ENCODE measurements around the gene COBL. TPM values are rescaled to one million over a fixed set of nuclear protein-coding genes. Genes with fewer than 3 reads are reported as not detected.

Gene COBL
- total and polyA plus RNA-seq, 9 of the 15 experiments (the other 6 are each of a cell fraction or from before 2014, with no cell fraction given), result 0.01 to 2.4 (median 0.09) TPM; not detected in 3

- 18% methylated on average over 19 of the region's 19 CpGs for WGBS (ENCODE audit: insufficient coverage, low coverage, missing lambda C conversion rate)
- Histone ChIP-seq H3K9me3 (replicated peaks; ENCODE audit: control insufficient read depth, insufficient read depth, low read depth, low read length) (no peaks in the 10 kb centered on the region), H3K79me2 (ENCODE audit: control insufficient read depth, insufficient read depth, low read length) (no peaks in the 10 kb centered on the region), H3K27ac (ENCODE audit: extremely low read depth, low read depth, low read length) (no peak overlapping the region), H2AFZ (ENCODE audit: low read depth, low read length) (no peak overlapping the region), H3K4me2 (ENCODE audit: insufficient read depth, low read length) (no peak overlapping the region), H3K9ac (ENCODE audit: insufficient read depth in 1 of 2, low read depth in 2 of 2, low read length in 2 of 2) (no peak overlapping the region), H3K4me3 (no peak overlapping the region), H3K9me1 (ENCODE audit: control insufficient read depth, insufficient read depth, low read length) (no peaks in the 10 kb centered on the region), H3K27me3 (ENCODE audit: control insufficient read depth in 2 of 2, insufficient read depth in 2 of 2, low read length in 2 of 2) (peaks cover 11 to 47% of the 10 kb centered on the region in 2 experiments; a peak in 4 of 5 replicates), H3K4me1 (replicated peaks in 1 of 2; ENCODE audit: control insufficient read depth in 2 of 2, insufficient read depth in 2 of 2, low read length in 2 of 2) (no peaks in the 10 kb centered on the region), H3K36me3 (ENCODE audit: control insufficient read depth, insufficient read depth, low read length) (no peaks in the 10 kb centered on the region), H4K20me1 (replicated peaks; ENCODE audit: control insufficient read depth, insufficient read depth, low read length) (no peaks in the 10 kb centered on the region)
- peak; percentile 35; the same call in 2 of the 3 replicates for ATAC-seq
- TF ChIP-seq UBTF (IDR thresholded peaks at IDR 0.05; ENCODE audit: borderline replicate concordance in 1 of 2, low read depth in 2 of 2, low read length in 2 of 2) (no peak), CTCF (IDR thresholded peaks at IDR 0.05 in 2 of 3, conservative IDR thresholded peaks at IDR 0.05 in 1 of 3; ENCODE audit: insufficient read depth in 2 of 3, low read depth in 1 of 3, low read length in 3 of 3) (peak in 1 of 3 experiments; percentile 34; a peak in 1 of 6 replicates), ZNF408 (CRISPR knock-in tag; IDR thresholded peaks at IDR 0.05; ENCODE audit: low read depth) (no peak), ASH1L (IDR thresholded peaks at IDR 0.05; ENCODE audit: borderline replicate concordance, low read depth, partially characterized antibody) (no peak), HNRNPK (IDR thresholded peaks at IDR 0.05; ENCODE audit: low read depth, low read length, poor library complexity, severe bottlenecking) (no peak), BCL6 (CRISPR knock-in tag; IDR thresholded peaks at IDR 0.05) (no peak)
- ChIA-PET POLR2A (interaction anchor here (0.8 to 1.5 kb wide), 2 partner anchors 294 to 620 kb away, joined by 3 read pairs; no protein-coding TSS in a partner anchor), CTCF (ENCODE audit: low intra/inter-chr PET ratio) (no interaction called here)
- BruUV-seq (replicated peaks), result no TSS peak
- no peak for FAIRE-seq
- DNase-seq (ENCODE audit: extremely low read depth in 1 of 4, low spot score in 3 of 4), result no peak
- intact Hi-C loops (cut with micrococcal nuclease), result no loop called here
- in situ Hi-C loops (cut with MboI), result no loop called here
These were observed 234.3 kb downstream of the COBL start for GRCh38 chr7:51082096-51082840.
